Measurements from ENCODE around the gene GGTA1.

GGTA1 gene

GRCh38 chr9:121434969-121435368, 64.7 kb downstream of the GGTA1 start:
- ChIA-PET POLR2A (ENCODE audit: low non-redundant PET) (no interaction called here), CTCF (no interaction called here)
- DNase-seq (ENCODE audit: low spot score): no peak
- no peak overlapping the region for H3K27ac ChIP-seq
- TF ChIP-seq CTCF (conservative IDR thresholded peaks at IDR 0.05; ENCODE audit: low read depth): no peak

- no peak for TF ChIP-seq CTCF (conservative IDR thresholded peaks at IDR 0.05; ENCODE audit: low read depth)
- H3K27ac ChIP-seq: no peak overlapping the region
- ChIA-PET CTCF (no interaction called here), POLR2A (ENCODE audit: low non-redundant PET) (no interaction called here)
- no peak for DNase-seq (ENCODE audit: low spot score)
Observed at GRCh38 chr9:121427899-121428298, 71.7 kb downstream of the GGTA1 start.

- ChIA-PET POLR2A (ENCODE audit: low non-redundant PET) (no interaction called here), CTCF (no interaction called here)
- DNase-seq (ENCODE audit: low spot score): no peak
- no peak for TF ChIP-seq CTCF (conservative IDR thresholded peaks at IDR 0.05; ENCODE audit: low read depth)
- H3K27ac ChIP-seq: no peak overlapping the region
Observed at GRCh38 chr9:121424024-121424432, 75.6 kb downstream of the GGTA1 start.

- no peak for DNase-seq (ENCODE audit: low spot score)
- ChIA-PET CTCF (interaction anchor here (0.5 to 0.7 kb wide), 4 partner anchors 79 to 245 kb away, joined by 3 to 5 read pairs (median 4); no protein-coding TSS in a partner anchor), POLR2A (ENCODE audit: low non-redundant PET) (no interaction called here)
- no peak for TF ChIP-seq CTCF (conservative IDR thresholded peaks at IDR 0.05; ENCODE audit: low read depth)
- H3K27ac ChIP-seq: no peak overlapping the region
Observed at GRCh38 chr9:121411993-121412392, 87.7 kb downstream of the GGTA1 start.

GRCh38 chr9:121405899-121406298, 93.7 kb downstream of the GGTA1 start:
- DNase-seq (ENCODE audit: low spot score): no peak
- no peak for TF ChIP-seq CTCF (conservative IDR thresholded peaks at IDR 0.05; ENCODE audit: low read depth)
- POLR2A ChIA-PET (ENCODE audit: low non-redundant PET): no interaction called here
- CTCF ChIA-PET: no interaction called here
- H3K27ac ChIP-seq: no peak overlapping the region
